DMS153 treated with DMSO at 0.1 percent for 48 hours (cell line): ENCODE measurements around the gene PIEZO1.
A peak's percentile ranks its signal among the peaks of the same experiment; 100 is the strongest.

ENCODE experiments used
- DNase-seq: peaks from one replicate; lab custom pipeline; 2025; ENCODE audit not compliant: unreplicated experiment; lab: John Stamatoyannopoulos, UW

PIEZO1 gene

GRCh38 chr16:88737298-88738150, 47.5 kb downstream of the PIEZO1 start:
- peak; percentile 26 for DNase-seq

- no peak for DNase-seq
These were observed 48.5 kb downstream of the PIEZO1 start for GRCh38 chr16:88736496-88736895.

- no peak for DNase-seq
These were observed 48.9 kb downstream of the PIEZO1 start for GRCh38 chr16:88736088-88736487.

- no peak for DNase-seq
These were observed 49.4 kb downstream of the PIEZO1 start for GRCh38 chr16:88735616-88736015.

- no peak for DNase-seq
These were observed 49.9 kb downstream of the PIEZO1 start for GRCh38 chr16:88735121-88735520.

- no peak for DNase-seq
These were observed 50.7 kb downstream of the PIEZO1 start for GRCh38 chr16:88734361-88734728.

GRCh38 chr16:88733630-88734360, 51.2 kb downstream of the PIEZO1 start:
- DNase-seq, result no peak

- no peak for DNase-seq
These were observed 52.1 kb downstream of the PIEZO1 start for GRCh38 chr16:88732961-88733294.

GRCh38 chr16:88732172-88732960, 52.7 kb downstream of the PIEZO1 start:
- no peak for DNase-seq

- DNase-seq, result no peak
These were observed 53.3 kb downstream of the PIEZO1 start for GRCh38 chr16:88731699-88732098.

- no peak for DNase-seq
These were observed 54.1 kb downstream of the PIEZO1 start for GRCh38 chr16:88730632-88731607.

- DNase-seq, result peak; percentile 41
These were observed 57.1 kb downstream of the PIEZO1 start for GRCh38 chr16:88727871-88728270.

GRCh38 chr16:88726981-88727380, 58.0 kb downstream of the PIEZO1 start:
- DNase-seq, result no peak

GRCh38 chr16:88726408-88726749, 58.6 kb downstream of the PIEZO1 start:
- no peak for DNase-seq

GRCh38 chr16:88725609-88726407, 59.2 kb downstream of the PIEZO1 start:
- no peak for DNase-seq

GRCh38 chr16:88724855-88725555, 60.0 kb downstream of the PIEZO1 start:
- no peak for DNase-seq

GRCh38 chr16:88723911-88724310, 61.1 kb downstream of the PIEZO1 start:
- no peak for DNase-seq

GRCh38 chr16:88723507-88723887, 61.5 kb downstream of the PIEZO1 start:
- DNase-seq, result no peak

- DNase-seq, result no peak
These were observed 62.1 kb downstream of the PIEZO1 start for GRCh38 chr16:88722784-88723506.
